Peyer's patch (tissue), 4 donors: ENCODE measurements around the gene LRRN1.

Experiments used
- CTCF ChIP-seq, 6 experiments: fragments of 450-650 bp in 4 of 6; fragments of 200-600 bp in 2 of 6; sonication (generic) in 1 of 6; IDR thresholded peaks; one replicate each; pipeline ENCODE4 v1.5.1; 2017 to 2019; ENCODE audit warnings: antibody characterized with exemption in 6 of 6, mild to moderate bottlenecking in 3 of 6, moderate library complexity in 1 of 6
- POLR2A ChIP-seq, 2 donors: fragments of 450-650 bp; IDR thresholded peaks; one replicate each; pipeline ENCODE4 v1.5.1; 2017; ENCODE audit warnings: antibody characterized with exemption in 2 of 2, mild to moderate bottlenecking in 2 of 2, moderate library complexity in 2 of 2

DNA sequence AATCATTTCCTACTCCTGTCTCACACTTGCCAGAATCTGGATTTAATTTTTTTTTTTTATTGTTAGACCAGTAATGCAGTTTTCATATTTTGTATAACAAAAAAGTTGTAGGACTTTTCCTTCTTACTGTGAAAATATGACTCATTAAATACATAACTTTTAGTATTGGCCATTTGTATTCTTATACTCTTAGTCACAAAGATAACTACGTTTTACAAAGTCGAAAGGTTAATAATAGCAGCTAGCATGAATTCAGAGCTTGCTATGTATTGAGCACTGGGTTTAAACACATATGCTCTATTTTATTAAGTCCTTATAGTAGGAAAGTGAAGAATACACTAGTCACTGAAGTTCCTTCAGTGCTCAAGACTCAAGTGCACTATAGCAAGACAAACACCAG is 43.1 kb downstream of the LRRN1 start:
- no peak for TF ChIP-seq CTCF (IDR thresholded peaks at IDR 0.05)
- no peak for TF ChIP-seq POLR2A (IDR thresholded peaks at IDR 0.05)
